ENCODE measurements around the gene KCNIP1.

Gene KCNIP1

DNA sequence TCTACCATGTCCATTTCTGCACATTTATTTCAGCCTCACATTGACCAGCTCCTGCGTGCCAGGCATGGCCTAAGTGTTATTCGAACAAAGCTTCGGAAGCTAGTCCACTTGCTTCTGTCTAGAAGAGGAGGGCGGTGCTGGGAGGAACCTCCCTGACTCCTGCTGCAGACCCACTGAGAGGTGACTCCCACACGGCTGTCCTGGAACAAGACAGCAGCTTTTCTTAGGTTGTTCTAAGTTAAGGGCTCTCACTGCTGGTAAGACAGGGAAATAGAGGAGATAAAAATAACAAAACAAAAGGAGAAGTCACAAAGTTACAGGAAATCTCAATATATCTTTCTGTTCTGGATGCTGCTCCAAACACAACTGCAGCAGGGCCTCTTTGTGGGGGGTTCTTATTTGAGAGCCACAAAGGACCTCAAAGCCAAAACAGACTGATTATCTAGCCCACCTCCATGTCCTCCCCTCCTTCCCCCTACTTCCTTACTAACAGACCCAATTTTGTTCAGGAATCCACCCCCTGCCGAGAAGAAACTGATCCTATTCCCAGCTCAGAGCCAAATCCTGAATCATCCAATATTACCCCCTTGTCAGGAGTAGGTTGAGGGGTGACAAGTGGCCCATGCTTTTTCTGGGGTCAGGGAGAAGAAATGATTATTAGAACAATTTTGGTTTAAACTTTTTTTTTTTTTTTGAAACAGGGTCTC, 28.4 kb upstream of the KCNIP1 start:
- intact Hi-C loops (cut with micrococcal nuclease) = no loop called here
- Mint-ChIP-seq H3K4me1 (ENCODE audit: low read depth) (peaks cover 34% of the 10 kb centered on the region), H3K27me3 (no peaks in the 10 kb centered on the region), H3K4me3 (no peak overlapping the region), H3K36me3 (ENCODE audit: low read depth) (no peaks in the 10 kb centered on the region), H3K9me3 (no peaks in the 10 kb centered on the region), H3K27ac (peak overlapping the region; percentile 77)

- peaks cover 30% of the 10 kb centered on the region for H3K4me1 Mint-ChIP-seq (ENCODE audit: low read depth)
- intact Hi-C loops (cut with micrococcal nuclease) = no loop called here
These were observed 27.1 kb upstream of the KCNIP1 start for GRCh38 chr5:170476704-170477103.

GRCh38 chr5:170477906-170478305, 25.9 kb upstream of the KCNIP1 start:
- peaks cover 24% of the 10 kb centered on the region for H3K4me1 Mint-ChIP-seq (ENCODE audit: low read depth)
- intact Hi-C loops (cut with micrococcal nuclease) = no loop called here
- H3K36me3 Mint-ChIP-seq (ENCODE audit: low read depth) = no peaks in the 10 kb centered on the region

More at GRCh38 chr5:170476704-170477103, 27.1 kb upstream of the KCNIP1 start:
- no peak overlapping the region for H3K27ac Mint-ChIP-seq
- H3K4me3 Mint-ChIP-seq = no peak overlapping the region
- H3K36me3 Mint-ChIP-seq (ENCODE audit: low read depth) = no peaks in the 10 kb centered on the region
- H3K9me3 Mint-ChIP-seq = no peaks in the 10 kb centered on the region
- no peaks in the 10 kb centered on the region for H3K27me3 Mint-ChIP-seq

GRCh38 chr5:170478306-170478705, 25.5 kb upstream of the KCNIP1 start:
- Mint-ChIP-seq H3K36me3 (ENCODE audit: low read depth) (no peaks in the 10 kb centered on the region), H3K4me1 (ENCODE audit: low read depth) (peaks cover 24% of the 10 kb centered on the region), H3K27ac (no peak overlapping the region), H3K27me3 (peaks cover 2% of the 10 kb centered on the region), H3K9me3 (no peaks in the 10 kb centered on the region), H3K4me3 (no peak overlapping the region)
- intact Hi-C loops (cut with micrococcal nuclease) = no loop called here

More at GRCh38 chr5:170477906-170478305, 25.9 kb upstream of the KCNIP1 start:
- no peaks in the 10 kb centered on the region for H3K9me3 Mint-ChIP-seq
- H3K27me3 Mint-ChIP-seq = peaks cover 2% of the 10 kb centered on the region
- H3K27ac Mint-ChIP-seq = no peak overlapping the region
- no peak overlapping the region for H3K4me3 Mint-ChIP-seq

DNA sequence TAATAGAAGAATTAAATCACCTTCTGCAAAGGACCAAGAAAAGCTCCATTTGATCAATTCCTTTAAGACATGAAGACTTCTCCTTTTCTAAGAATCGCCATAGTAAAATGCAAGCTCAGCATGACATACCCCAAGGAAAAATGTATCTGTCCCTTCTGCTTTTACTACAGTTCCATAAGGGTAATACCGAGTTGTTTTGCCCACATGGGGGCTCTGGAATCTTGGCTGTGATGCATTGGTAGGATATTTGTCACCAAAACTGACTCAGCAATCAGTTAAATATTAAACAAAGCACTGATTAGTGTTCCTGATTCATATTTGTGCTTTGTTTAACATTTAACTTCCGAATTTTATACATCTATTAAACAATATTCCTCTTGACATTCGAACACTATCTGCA, 24.3 kb upstream of the KCNIP1 start:
- H3K4me1 Mint-ChIP-seq (ENCODE audit: low read depth) = peaks cover 35% of the 10 kb centered on the region
- no peaks in the 10 kb centered on the region for H3K9me3 Mint-ChIP-seq
- no peak overlapping the region for H3K4me3 Mint-ChIP-seq
- peaks cover 3% of the 10 kb centered on the region for H3K27me3 Mint-ChIP-seq
- intact Hi-C loops (cut with micrococcal nuclease) = no loop called here
- no peaks in the 10 kb centered on the region for H3K36me3 Mint-ChIP-seq (ENCODE audit: low read depth)
- H3K27ac Mint-ChIP-seq = no peak overlapping the region

- Mint-ChIP-seq H3K27ac (no peak overlapping the region), H3K27me3 (peaks cover 6% of the 10 kb centered on the region), H3K4me1 (ENCODE audit: low read depth) (peaks cover 39% of the 10 kb centered on the region), H3K9me3 (no peaks in the 10 kb centered on the region), H3K4me3 (no peak overlapping the region), H3K36me3 (ENCODE audit: low read depth) (no peaks in the 10 kb centered on the region)
- intact Hi-C loops (cut with micrococcal nuclease) = no loop called here
These were observed 23.6 kb upstream of the KCNIP1 start for GRCh38 chr5:170480260-170480659.

GRCh38 chr5:170481849-170482248, 22.0 kb upstream of the KCNIP1 start:
- H3K27ac Mint-ChIP-seq = no peak overlapping the region
- no peak overlapping the region for H3K4me3 Mint-ChIP-seq
- H3K4me1 Mint-ChIP-seq (ENCODE audit: low read depth) = peaks cover 34% of the 10 kb centered on the region
- H3K36me3 Mint-ChIP-seq (ENCODE audit: low read depth) = no peaks in the 10 kb centered on the region
- intact Hi-C loops (cut with micrococcal nuclease) = no loop called here
- H3K9me3 Mint-ChIP-seq = no peaks in the 10 kb centered on the region
- peaks cover 6% of the 10 kb centered on the region for H3K27me3 Mint-ChIP-seq

DNA sequence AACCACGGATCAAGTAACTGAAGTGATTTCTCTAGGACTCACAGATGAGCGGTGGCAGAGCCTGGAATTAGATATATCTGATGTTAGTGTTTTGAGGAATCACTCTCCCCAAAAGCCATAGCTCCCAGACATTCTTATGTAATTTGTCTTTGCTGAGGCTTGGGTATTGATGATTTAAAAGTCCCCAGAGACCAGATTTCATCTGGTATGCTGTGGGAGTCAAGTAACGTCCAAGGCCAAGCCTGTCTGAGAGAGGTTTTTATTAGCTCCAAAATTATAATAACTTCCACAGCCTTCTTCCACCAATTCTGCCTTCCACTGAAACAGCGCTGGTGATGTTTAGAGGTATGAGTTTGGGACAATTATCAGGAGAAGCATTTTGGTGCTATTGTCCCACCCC, 21.3 kb upstream of the KCNIP1 start:
- intact Hi-C loops (cut with micrococcal nuclease) = no loop called here
- H3K27me3 Mint-ChIP-seq = peaks cover 6% of the 10 kb centered on the region
- no peaks in the 10 kb centered on the region for H3K9me3 Mint-ChIP-seq
- no peak overlapping the region for H3K27ac Mint-ChIP-seq
- H3K36me3 Mint-ChIP-seq (ENCODE audit: low read depth) = no peaks in the 10 kb centered on the region
- H3K4me1 Mint-ChIP-seq (ENCODE audit: low read depth) = peaks cover 32% of the 10 kb centered on the region
- H3K4me3 Mint-ChIP-seq = no peak overlapping the region

DNA sequence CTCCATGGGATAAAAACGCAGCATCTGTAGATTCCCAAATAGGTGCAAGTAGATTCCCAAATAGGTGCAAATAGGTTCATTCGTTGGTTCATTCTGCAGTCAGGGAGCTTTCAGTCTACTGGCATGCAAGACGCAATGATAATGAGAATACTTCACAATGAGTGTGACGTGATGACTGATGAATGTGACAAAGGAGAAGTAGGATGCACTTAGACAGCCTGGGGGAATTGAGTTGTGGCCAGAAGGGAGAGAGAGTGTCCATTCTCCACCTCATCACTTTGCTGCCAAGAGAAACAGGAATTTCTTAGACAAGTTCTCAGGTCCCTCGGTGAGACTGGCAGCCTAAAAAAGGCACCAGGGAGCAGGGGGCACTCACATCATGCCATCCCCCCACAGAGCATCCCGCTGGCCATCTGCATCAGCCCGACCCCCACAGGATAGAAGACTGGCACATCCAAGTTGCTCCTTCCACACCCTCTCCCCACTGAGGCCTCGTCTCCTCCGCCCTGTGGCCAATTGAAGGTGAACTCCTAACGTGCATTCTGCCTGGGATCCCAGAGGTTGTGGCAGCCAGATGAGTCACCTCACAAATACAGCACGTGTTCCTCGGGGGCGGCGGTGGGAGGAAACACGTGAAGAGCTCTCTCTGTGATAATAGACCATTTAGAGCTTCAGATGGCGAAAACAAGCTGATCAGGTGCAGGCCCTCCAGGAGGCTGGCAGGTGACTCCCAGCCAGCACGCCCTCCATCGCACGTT, 19.9 kb upstream of the KCNIP1 start:
- H3K27ac Mint-ChIP-seq = no peak overlapping the region
- H3K4me1 Mint-ChIP-seq (ENCODE audit: low read depth) = peaks cover 42% of the 10 kb centered on the region
- no peaks in the 10 kb centered on the region for H3K9me3 Mint-ChIP-seq
- intact Hi-C loops (cut with micrococcal nuclease) = no loop called here
- peaks cover 11% of the 10 kb centered on the region for H3K27me3 Mint-ChIP-seq
- no peak overlapping the region for H3K4me3 Mint-ChIP-seq
- H3K36me3 Mint-ChIP-seq (ENCODE audit: low read depth) = no peaks in the 10 kb centered on the region

DNA sequence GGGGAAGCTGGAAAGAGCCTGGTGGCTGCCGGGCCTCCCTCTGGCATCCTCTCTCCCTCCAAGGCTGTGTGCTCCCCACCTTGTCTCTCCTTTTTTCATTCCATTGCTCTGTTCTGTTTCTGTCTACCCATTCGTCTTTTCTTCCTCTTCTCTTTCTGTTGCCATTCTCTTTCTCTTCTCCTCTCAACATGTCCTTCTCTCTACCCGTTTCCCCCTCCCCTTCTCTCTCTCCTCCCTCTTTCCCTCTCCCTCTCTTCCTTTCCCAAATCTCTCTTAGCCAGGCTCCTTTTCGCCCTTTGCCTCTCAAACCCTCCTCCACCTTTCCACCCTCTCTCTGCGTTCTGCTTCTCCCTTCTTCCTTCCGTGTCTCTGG, 19.4 kb upstream of the KCNIP1 start:
- H3K27ac Mint-ChIP-seq = peak overlapping the region; percentile 50
- H3K36me3 Mint-ChIP-seq (ENCODE audit: low read depth) = no peaks in the 10 kb centered on the region
- H3K27me3 Mint-ChIP-seq = peaks cover 14% of the 10 kb centered on the region
- H3K4me3 Mint-ChIP-seq = no peak overlapping the region
- H3K4me1 Mint-ChIP-seq (ENCODE audit: low read depth) = peaks cover 47% of the 10 kb centered on the region
- H3K9me3 Mint-ChIP-seq = no peaks in the 10 kb centered on the region
- intact Hi-C loops (cut with micrococcal nuclease) = no loop called here

- Mint-ChIP-seq H3K27ac (peak overlapping the region; percentile 50), H3K4me3 (no peak overlapping the region), H3K4me1 (ENCODE audit: low read depth) (peaks cover 48% of the 10 kb centered on the region), H3K9me3 (no peaks in the 10 kb centered on the region), H3K36me3 (ENCODE audit: low read depth) (no peaks in the 10 kb centered on the region), H3K27me3 (peaks cover 14% of the 10 kb centered on the region)
- intact Hi-C loops (cut with micrococcal nuclease) = no loop called here
These were observed 18.8 kb upstream of the KCNIP1 start for GRCh38 chr5:170484847-170485615.

GRCh38 chr5:170485616-170485911, 18.3 kb upstream of the KCNIP1 start:
- Mint-ChIP-seq H3K36me3 (ENCODE audit: low read depth) (no peaks in the 10 kb centered on the region), H3K4me3 (no peak overlapping the region), H3K4me1 (ENCODE audit: low read depth) (peaks cover 51% of the 10 kb centered on the region), H3K9me3 (no peaks in the 10 kb centered on the region), H3K27ac (peak overlapping the region; percentile 50), H3K27me3 (peaks cover 14% of the 10 kb centered on the region)
- intact Hi-C loops (cut with micrococcal nuclease) = no loop called here

DNA sequence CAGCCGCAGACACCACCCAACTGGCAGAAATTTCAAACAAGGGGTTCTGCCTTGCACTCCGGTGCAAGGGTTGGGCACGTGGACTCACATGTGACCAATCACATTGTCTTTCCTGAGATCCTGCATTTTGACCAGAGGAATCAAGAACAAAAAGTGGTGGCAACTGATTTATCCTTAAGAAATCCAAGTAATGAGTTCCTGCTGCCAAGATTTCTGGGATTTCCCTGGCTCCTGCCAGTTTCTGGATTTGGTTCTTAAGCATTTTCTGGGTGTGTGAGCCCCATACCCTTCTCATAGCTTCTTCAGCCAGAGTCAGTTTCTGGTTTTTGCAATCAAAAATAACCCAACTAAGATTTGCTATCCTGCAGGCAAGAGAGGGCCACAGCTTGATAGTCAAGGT, 17.4 kb upstream of the KCNIP1 start:
- intact Hi-C loops (cut with micrococcal nuclease) = no loop called here
- no peaks in the 10 kb centered on the region for H3K36me3 Mint-ChIP-seq (ENCODE audit: low read depth)
- peaks cover 14% of the 10 kb centered on the region for H3K27me3 Mint-ChIP-seq
- H3K9me3 Mint-ChIP-seq = no peaks in the 10 kb centered on the region
- H3K4me3 Mint-ChIP-seq = no peak overlapping the region
- peaks cover 59% of the 10 kb centered on the region for H3K4me1 Mint-ChIP-seq (ENCODE audit: low read depth)
- no peak overlapping the region for H3K27ac Mint-ChIP-seq

DNA sequence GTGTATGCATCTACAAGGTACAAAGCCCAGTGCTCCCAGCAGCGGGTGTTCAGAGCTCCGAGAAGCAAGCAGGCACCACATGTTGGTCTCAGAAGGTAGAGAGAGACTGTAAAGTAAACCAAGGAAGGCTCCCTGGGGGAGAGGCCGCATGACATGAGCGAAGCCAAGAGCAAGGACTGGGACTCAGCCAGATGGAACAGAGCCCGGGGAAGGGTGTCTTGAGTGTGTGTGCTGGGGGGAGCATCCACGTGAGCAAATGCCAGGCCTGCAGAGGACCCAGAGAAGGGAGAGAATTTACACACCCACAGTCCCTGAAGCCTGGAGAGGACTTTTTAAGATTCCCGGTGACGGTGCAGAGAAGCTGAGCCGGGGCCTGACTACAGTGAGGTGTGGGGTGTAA, 15.2 kb upstream of the KCNIP1 start:
- Mint-ChIP-seq H3K9me3 (no peaks in the 10 kb centered on the region), H3K4me3 (no peak overlapping the region), H3K36me3 (ENCODE audit: low read depth) (no peaks in the 10 kb centered on the region), H3K27me3 (peaks cover 12% of the 10 kb centered on the region), H3K27ac (no peak overlapping the region), H3K4me1 (ENCODE audit: low read depth) (peaks cover 68% of the 10 kb centered on the region)
- intact Hi-C loops (cut with micrococcal nuclease) = no loop called here

Measured in dendritic cell treated with granulocyte-macrophage colony-stimulating factor and Interleukin-4, amounts not matched to agents 40 ng/mL and 50 ng/mL, for 4 days (primary cell).